RWPE2 (cell line): ENCODE results near the gene TFB1M.

Experiments used
- ATAC-seq: fragments of 200-7000 bp; cut with Tn5 transposase; 3 replicates; pipeline ENCODE4 v1.9.1; 2021; ENCODE audit warnings: low read depth
- DNase-seq: peaks from one replicate; pipeline ENCODE4 v3.0.0-alpha.2; 2020; ENCODE audit warnings: low spot score
- H3K27ac ChIP-seq: fragments of 450-650 bp; 2 replicates; pipeline ENCODE4 v1.5.1; 2017; ENCODE audit warnings: mild to moderate bottlenecking; ENCODE audit not compliant: poor library complexity, severe bottlenecking
- H3K27me3 ChIP-seq: fragments of 250-450 bp; sonication (Bioruptor Pico); 2 replicates; pipeline ENCODE4 v1.5.1; 2021; ENCODE audit warnings: mild to moderate bottlenecking, moderate library complexity; ENCODE audit not compliant: insufficient read depth, poor library complexity, severe bottlenecking
- H3K36me3 ChIP-seq: fragments of 250-450 bp; sonication (Bioruptor Pico); 2 replicates; pipeline ENCODE4 v1.5.1; 2020; ENCODE audit warnings: low read depth, mild to moderate bottlenecking, moderate library complexity
- H3K4me1 ChIP-seq: fragments of 250-450 bp; sonication (Bioruptor Pico); 2 replicates; pipeline ENCODE4 v1.5.1; 2021; ENCODE audit warnings: mild to moderate bottlenecking, moderate library complexity; ENCODE audit not compliant: insufficient read depth, poor library complexity, severe bottlenecking
- H3K4me3 ChIP-seq: fragments of 250-450 bp; sonication (Bioruptor Pico); 2 replicates; pipeline ENCODE4 v1.5.1; 2021; ENCODE audit warnings: mild to moderate bottlenecking, moderate library complexity; ENCODE audit not compliant: severe bottlenecking
- H3K9me3 ChIP-seq: fragments of 250-450 bp; sonication (Bioruptor Pico); 2 replicates; pipeline ENCODE4 v1.5.1; 2021; ENCODE audit warnings: mild to moderate bottlenecking, moderate library complexity; ENCODE audit not compliant: severe bottlenecking
- CTCF ChIP-seq: fragments of 450-650 bp; IDR thresholded peaks from one replicate; pipeline ENCODE4 v1.5.1; 2017; ENCODE audit warnings: mild to moderate bottlenecking, moderate library complexity; ENCODE audit not compliant: poor library complexity, severe bottlenecking

The TFB1M gene

DNA sequence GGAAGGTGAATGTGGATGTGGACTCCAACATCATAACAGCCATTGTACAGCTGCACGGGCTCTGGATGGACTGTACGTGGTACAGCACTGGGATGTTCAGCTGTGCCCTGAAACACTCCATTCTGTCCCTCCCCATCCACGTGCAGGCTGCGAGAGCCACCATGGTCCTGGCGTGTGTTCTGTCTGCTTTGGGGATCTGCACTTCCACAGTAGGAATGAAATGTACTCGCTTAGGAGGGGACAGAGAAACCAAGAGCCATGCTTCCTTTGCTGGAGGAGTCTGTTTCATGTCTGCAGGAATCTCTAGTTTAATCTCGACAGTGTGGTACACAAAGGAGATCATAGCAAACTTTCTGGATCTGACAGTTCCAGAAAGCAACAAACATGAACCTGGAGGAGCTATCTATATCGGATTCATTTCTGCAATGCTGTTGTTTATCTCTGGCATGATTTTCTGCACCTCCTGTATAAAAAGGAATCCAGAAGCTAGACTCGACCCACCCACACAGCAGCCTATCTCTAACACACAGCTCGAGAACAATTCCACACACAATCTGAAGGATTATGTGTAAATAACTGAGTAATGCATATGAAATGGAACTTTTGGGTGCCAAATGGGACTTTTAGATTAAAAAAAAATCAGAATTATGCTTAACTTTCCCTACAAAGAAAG, 38.3 kb downstream of the TFB1M start:
- H3K9me3 ChIP-seq, result no peaks in the 10 kb centered on the region
- peaks cover 40% of the 10 kb centered on the region for H3K4me1 ChIP-seq
- ATAC-seq, result no peak
- TF ChIP-seq CTCF, result no peak
- H3K4me3 ChIP-seq, result no peak overlapping the region
- H3K27ac ChIP-seq, result no peak overlapping the region
- H3K27me3 ChIP-seq, result no peaks in the 10 kb centered on the region
- DNase-seq, result no peak
- peaks cover 36% of the 10 kb centered on the region for H3K36me3 ChIP-seq

GRCh38 chr6:155274533-155274932, 39.8 kb downstream of the TFB1M start:
- Histone ChIP-seq H3K4me1 (peaks cover 40% of the 10 kb centered on the region), H3K27ac (peak overlapping the region; percentile 57), H3K27me3 (no peaks in the 10 kb centered on the region), H3K36me3 (peaks cover 47% of the 10 kb centered on the region), H3K9me3 (no peaks in the 10 kb centered on the region), H3K4me3 (no peak overlapping the region)
- no peak for TF ChIP-seq CTCF
- ATAC-seq (peak; percentile 79), DNase-seq (no peak)

DNA sequence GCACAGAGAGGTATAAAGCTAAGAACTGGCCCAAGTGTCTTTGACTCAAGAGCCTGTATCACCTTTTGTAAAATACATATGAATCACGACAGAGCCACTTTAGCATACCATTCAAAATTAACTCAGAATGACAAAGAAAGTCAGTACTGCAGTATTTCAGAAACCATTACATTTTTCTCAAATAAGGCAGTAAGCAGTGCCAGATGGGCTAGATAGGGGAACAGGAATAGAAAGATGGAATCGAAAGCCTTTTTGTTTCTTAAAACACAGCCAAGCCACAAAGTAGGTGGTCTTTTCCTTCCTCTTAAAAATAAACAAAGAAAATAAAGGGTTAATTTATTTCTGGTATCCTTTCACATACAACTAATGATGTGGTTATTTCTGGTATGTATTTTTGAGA, 40.2 kb downstream of the TFB1M start:
- H3K27me3 ChIP-seq, result no peaks in the 10 kb centered on the region
- peaks cover 40% of the 10 kb centered on the region for H3K4me1 ChIP-seq
- H3K27ac ChIP-seq, result peak overlapping the region; percentile 57
- no peak for TF ChIP-seq CTCF
- no peak for DNase-seq
- no peak for ATAC-seq
- H3K9me3 ChIP-seq, result no peaks in the 10 kb centered on the region
- H3K4me3 ChIP-seq, result no peak overlapping the region
- peaks cover 47% of the 10 kb centered on the region for H3K36me3 ChIP-seq

DNA sequence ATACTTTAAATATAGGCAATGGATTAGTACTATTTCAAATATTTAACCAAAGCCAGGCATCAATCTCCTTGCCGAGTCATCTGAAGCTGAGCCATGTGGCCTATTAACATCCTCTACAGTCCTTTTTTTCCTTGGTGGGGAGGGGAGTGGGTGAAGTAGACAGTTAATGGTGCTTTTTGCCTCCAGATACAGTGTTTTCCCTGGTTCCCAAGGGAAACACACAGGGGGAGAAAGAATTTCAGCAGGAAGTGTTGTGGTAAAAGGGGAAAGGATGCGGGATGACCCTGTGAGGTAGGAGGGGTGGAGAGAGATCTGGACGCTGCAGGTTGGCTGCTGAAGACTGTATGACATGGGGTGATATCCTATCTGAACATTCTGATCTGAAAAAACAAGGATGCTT, 40.9 kb downstream of the TFB1M start:
- peak; percentile 76 for ATAC-seq
- DNase-seq, result no peak
- Histone ChIP-seq H3K4me1 (peaks cover 37% of the 10 kb centered on the region), H3K4me3 (no peak overlapping the region), H3K36me3 (peaks cover 44% of the 10 kb centered on the region), H3K27me3 (no peaks in the 10 kb centered on the region), H3K27ac (peak overlapping the region; percentile 57), H3K9me3 (no peaks in the 10 kb centered on the region)
- TF ChIP-seq CTCF, result no peak
